Measurements from ENCODE around the gene MSL1.

MSL1 gene

DNA sequence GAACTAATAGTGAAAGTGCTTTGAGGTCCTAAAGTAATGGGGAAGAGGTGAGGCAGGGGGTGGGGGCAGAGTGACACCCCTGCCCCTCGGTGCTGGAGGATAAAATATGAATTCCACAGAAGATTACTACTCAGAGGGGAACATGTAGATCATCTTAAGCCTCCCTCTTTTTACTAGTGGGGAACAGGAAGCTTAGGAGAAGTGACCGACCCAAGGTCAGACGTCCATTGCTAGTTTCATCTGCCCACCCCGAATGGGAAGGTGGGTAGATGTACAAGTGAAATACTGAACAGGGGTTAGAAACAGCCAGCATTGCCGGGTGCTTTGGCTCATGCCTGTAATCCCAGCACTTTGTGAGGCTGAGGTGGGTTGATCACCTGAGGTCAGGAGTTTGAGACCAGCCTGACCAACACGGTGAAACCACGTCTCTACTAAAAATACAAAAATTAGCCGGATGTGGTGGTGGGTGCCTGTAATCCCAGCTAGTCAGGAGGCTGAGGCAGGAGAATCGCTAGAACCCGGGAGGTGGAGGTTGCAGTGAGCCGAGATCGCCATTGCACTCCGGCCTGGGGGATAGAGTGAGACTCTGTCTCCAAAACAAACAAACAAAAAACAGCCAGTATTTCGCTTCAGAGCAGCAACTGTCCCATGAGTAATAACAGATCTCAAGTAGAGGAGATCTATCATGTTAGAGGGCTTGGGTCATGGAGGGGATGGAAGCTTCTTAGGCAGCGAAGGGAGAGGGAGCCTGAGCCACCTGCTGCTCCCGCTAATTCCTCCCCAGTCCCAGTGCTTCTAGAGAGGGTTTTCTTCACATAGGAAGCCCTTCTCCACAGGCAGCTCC is 20.2 kb upstream of the MSL1 start:
- no peak for DNase-seq
- in situ Hi-C loops (cut with HindIII; ENCODE audit: low pct_ligation_motif_present, low pct_unique_long_range_greater_than_20kb, low sequenced_read_pairs), result loop anchor here (10.0 kb wide), 1 partner anchor 73 kb away; the partner anchor contains the start of gene RAPGEFL1

DNA sequence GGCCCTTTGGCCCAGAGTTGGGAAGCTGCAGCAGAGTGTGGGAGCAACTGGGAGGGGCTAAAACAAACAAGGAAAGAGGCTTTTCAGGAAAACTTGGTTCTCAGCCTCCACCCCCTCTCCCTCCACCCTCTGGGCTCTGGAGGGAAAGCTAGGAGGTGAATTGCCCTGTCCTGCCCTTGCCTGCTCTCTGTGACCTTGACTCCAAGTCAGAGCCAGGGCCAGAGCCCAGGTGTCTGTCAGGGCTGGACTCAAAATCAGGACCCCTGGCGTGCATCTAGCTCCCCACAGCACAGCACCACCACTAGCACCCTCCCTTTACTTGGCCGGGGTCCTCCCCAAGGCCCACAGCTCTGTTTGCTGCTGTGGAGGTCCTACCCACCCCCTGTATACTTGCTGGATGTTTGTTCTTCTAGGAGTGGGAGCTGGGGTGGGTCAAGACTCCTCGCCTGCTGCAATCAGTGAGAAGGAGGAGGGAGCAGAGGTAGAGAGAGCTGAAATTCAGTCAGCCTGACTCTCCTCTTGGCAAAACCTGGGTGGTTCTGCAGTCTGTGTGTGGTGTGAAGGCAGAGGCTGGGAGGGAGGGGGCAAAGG is 18.6 kb upstream of the MSL1 start:
- in situ Hi-C loops (cut with HindIII; ENCODE audit: low pct_ligation_motif_present, low pct_unique_long_range_greater_than_20kb, low sequenced_read_pairs), result loop anchor here (10.0 kb wide), 1 partner anchor 72 kb away; the partner anchor contains the start of gene RAPGEFL1
- no peak for DNase-seq

DNA sequence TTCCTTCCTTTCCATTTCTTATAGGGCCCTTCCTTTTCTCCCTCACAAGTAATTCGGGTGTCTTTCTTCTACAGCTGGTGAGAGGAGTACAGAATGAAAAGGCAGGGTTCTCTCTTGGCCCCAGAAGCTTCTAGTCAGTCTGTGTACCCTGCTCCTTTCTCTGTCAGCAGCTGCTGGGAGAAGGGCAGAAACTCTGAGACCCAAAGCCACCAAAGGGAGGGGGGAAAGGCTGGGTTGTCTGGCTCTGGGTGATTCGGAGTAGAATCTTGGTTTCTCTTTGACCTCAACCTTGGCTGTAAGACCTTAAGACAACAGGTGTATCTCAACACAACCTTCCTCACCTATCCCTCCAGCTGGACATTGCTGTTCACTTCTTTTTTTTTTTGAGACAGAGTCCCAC is 18.1 kb upstream of the MSL1 start:
- DNase-seq, result no peak
- in situ Hi-C loops (cut with HindIII; ENCODE audit: low pct_ligation_motif_present, low pct_unique_long_range_greater_than_20kb, low sequenced_read_pairs), result loop anchor here (10.0 kb wide), 1 partner anchor 71 kb away; the partner anchor contains the start of gene RAPGEFL1

DNA sequence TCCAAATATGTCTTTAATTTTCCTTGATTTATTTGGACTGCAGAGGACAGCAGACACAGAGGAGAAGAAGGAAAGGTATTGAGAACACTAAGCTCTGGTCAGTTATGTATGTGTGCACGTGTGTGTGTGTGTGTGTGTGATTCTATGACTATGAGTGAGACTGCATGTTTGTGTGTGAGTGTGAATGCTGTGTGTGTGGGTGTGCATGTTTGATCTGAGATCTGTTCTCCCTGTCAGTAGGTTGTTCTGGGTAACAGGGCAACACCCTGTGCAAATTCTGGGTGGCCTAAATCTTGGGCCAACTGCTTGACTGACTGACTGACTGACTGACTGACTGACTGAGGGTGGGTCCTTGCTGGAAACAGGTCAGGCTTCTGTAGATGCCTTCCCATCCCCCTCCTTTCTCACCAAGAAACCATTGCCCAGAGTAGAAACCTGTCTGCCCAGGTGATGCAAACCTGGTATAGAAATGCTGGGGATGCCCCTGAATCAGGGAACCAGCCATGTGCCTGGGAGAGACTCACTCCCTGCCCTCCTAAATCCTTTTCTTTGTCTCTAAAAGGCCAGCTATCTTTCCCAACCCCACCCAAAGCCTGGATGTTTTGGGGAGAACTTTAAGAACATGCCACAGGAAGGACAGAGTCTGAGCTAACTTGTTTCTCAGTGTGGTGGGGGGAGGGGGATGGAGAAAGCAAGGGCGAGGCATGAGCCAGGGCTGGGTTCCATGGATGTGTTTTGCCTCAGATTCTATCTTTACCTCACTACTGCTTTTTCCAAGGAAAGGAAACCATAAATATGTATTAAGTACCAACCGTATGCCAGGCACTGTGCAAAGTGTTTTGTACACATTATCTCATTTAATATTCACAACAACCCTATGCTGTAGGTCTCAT is 16.9 kb upstream of the MSL1 start:
- in situ Hi-C loops (cut with HindIII; ENCODE audit: low pct_ligation_motif_present, low pct_unique_long_range_greater_than_20kb, low sequenced_read_pairs), result loop anchor here (10.0 kb wide), 1 partner anchor 70 kb away; the partner anchor contains the start of gene RAPGEFL1
- no peak for DNase-seq

- DNase-seq, result no peak
- in situ Hi-C loops (cut with HindIII; ENCODE audit: low pct_ligation_motif_present, low pct_unique_long_range_greater_than_20kb, low sequenced_read_pairs), result loop anchor here (10.0 kb wide), 1 partner anchor 69 kb away; the partner anchor contains the start of gene RAPGEFL1
Observed at GRCh38 chr17:40105861-40106759, 15.7 kb upstream of the MSL1 start.

- no peak for DNase-seq
- in situ Hi-C loops (cut with HindIII; ENCODE audit: low pct_ligation_motif_present, low pct_unique_long_range_greater_than_20kb, low sequenced_read_pairs), result loop anchor here (10.0 kb wide), 1 partner anchor 68 kb away; the partner anchor contains the start of gene RAPGEFL1
Observed at GRCh38 chr17:40106760-40107521, 14.8 kb upstream of the MSL1 start.

DNA sequence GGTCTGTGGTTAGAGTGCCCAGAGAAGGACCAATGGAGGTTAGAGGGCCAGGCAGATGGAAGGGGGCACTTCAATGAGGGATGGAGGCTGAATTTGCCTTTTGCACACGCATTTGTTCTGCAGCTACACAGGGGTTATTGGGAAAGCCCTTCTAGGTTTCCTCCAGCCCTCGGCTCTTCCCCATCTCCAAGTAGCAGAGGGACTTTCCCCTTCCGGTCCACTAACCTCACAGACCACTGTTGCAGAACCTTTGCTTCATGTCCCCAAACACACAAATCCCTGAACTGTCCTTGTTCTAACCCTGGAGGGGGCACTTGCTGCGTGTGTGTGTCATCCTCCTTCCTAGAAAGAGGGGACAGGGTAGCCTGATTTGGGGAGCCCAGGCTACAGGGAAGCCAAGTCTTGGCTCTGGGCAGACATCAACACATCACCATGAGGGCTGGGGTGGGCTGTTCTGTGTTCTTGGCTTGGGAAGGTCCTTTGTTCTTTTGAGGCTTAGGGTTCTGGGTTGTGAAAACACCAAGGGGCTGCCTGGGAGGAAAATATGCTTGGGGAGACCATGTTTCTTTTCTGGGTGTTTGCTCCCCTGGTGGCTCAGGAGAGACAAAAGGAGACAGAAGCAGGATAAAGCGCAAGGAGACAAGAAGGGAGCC is 14.1 kb upstream of the MSL1 start:
- in situ Hi-C loops (cut with HindIII; ENCODE audit: low pct_ligation_motif_present, low pct_unique_long_range_greater_than_20kb, low sequenced_read_pairs), result loop anchor here (10.0 kb wide), 1 partner anchor 67 kb away; the partner anchor contains the start of gene RAPGEFL1
- no peak for DNase-seq

- no peak for DNase-seq
- in situ Hi-C loops (cut with HindIII; ENCODE audit: low pct_ligation_motif_present, low pct_unique_long_range_greater_than_20kb, low sequenced_read_pairs), result loop anchor here (10.0 kb wide), 1 partner anchor 66 kb away; the partner anchor contains the start of gene RAPGEFL1
Observed at GRCh38 chr17:40108970-40109824, 12.6 kb upstream of the MSL1 start.

DNA sequence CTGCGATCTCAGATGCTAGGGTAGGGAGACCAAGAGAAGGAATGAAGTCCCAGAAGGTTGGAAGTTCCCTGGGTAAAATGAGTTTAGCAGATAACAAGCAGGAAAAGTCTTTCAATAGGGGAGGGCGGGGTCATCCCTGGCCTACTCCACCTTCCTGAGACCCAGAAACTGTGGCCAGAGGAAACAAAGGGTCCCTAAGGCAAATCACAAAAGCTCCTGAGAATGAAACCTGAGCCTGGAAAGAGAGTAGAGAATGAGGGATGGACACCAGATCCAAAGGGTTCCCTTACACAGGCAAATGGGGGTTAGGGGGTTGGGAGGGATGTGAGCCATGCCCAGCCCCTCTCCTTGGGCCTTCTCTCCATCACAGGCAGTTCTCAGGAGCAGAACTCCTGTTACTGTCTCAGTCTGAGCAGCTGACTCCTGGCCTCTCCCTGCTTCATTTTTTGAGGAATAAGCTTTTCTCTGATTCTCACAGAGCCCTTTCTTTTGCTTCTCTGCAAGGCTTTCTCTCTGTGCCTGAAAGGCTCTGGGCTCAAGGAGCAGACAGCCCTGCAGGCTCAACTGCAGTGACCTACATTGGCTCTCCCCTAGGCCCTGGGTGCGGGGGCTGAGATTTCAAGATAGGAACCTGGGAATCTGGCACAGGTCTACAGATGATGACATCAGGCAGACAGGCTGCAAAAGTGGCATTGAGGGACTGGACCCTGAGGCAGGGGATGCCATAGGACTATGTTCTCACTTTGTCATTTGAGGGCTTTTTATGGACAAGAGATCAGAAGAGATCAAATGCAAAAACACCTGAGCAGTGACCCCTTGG is 11.5 kb upstream of the MSL1 start:
- DNase-seq, result no peak
- in situ Hi-C loops (cut with HindIII; ENCODE audit: low pct_ligation_motif_present, low pct_unique_long_range_greater_than_20kb, low sequenced_read_pairs), result no loop called here

DNA sequence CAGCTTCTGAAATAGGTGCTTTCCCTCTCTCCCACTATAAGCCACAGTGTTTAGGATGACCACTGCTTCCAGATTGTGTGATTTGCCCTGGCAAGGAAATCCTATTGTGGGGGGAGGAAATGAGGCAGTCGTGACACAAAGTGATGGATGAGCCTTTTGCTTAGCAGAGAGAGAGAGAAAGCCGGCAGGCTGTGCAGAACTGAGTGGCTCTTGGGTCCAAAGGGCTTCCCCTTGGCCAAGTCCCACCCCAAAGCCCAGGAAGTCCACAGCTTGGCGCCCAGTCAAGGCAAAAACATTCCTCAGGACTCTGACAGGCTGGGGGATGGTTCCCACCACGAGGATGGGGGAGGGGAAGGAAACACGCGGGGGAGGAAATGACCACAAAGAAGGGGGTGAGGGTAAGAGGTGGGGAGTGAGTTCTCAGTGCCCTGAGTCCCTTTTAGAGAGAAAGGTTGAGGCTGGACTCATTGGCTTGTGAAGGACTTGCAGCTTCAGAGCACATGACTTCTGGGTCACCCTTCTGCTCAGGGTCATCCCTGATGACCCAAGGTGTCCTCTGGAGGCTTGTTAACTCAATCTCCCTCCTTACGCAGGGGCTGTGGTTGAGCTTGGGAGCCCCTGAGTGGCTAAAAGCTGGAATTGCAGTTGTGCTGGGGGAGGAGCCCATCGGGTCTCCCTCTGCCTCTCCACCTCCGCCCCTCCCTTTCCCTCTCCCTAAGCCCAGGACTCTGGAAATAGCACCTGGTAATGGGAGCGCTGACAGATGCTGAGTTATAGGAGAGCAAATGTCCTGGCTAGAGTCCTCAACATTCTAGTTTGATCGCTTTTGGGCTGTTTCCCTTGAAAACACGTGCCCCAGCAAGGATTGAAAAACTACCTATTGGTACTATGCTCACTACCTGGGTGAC is 10.3 kb upstream of the MSL1 start:
- DNase-seq, result peak; percentile 94
- in situ Hi-C loops (cut with HindIII; ENCODE audit: low pct_ligation_motif_present, low pct_unique_long_range_greater_than_20kb, low sequenced_read_pairs), result no loop called here

GRCh38 chr17:40112191-40112711 is 9.5 kb upstream of the MSL1 start:
- in situ Hi-C loops (cut with HindIII; ENCODE audit: low pct_ligation_motif_present, low pct_unique_long_range_greater_than_20kb, low sequenced_read_pairs), result no loop called here

DNA sequence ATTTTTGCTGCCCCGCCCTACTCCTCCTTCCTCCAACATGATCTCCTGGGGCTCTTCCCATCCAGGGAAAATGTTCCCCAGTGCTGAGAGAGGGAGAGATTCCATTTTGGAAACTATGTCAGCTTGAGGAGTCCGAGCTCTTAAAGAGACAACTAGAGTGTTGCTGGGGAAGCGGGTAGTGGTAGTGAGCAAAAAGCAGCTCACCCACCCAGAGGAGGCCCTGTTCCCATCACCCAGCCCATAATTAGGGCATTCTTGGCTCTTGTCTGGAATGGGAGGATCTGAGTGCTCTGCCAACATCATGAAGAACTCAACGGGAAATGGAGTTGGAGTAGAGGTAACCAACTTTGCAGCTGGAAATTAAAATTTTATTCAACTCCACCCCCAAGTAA is 9.1 kb upstream of the MSL1 start:
- in situ Hi-C loops (cut with HindIII; ENCODE audit: low pct_ligation_motif_present, low pct_unique_long_range_greater_than_20kb, low sequenced_read_pairs), result no loop called here
- no peak for DNase-seq

More at GRCh38 chr17:40112191-40112711, 9.5 kb upstream of the MSL1 start:
- no peak for DNase-seq

DNA sequence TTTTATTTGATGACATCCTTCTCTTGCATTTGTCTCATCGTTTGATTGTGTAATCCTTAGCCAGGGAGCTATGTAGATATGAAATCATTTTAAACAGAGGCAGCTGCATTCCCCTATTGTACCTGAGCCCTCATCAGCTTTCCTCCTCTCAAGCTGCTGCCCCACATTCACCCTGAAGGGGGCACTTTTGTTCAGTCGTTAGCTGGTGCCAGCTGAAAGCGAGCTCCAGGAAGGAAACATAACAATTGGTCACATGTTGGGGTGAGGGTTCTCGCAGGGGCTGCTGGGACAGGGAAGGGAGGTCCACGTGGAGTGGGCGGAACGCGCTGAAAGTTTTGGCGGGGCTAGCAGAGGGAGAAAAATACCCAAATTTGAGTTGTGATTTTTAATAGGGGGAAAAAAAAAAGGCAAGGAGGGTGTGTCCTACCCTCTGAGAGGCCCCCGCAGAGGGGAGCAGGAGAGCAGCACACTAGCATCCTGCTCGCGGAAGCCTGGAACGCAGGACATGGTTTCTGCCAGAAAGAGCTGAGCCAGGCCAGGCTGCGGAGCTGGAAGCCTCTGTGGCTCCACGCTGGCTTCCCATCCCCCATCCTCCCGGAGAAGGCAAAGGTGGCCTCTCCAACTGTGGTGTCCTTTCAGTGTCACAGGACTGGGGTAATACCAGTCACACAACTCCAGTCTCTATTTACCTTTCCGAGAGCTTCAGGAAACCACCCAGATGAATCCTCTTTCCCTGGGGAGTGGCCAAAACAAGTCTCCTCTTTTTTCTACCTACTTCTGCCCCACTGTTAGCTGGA is 8.5 kb upstream of the MSL1 start:
- in situ Hi-C loops (cut with HindIII; ENCODE audit: low pct_ligation_motif_present, low pct_unique_long_range_greater_than_20kb, low sequenced_read_pairs), result no loop called here
- DNase-seq, result peak; percentile 97
